SK-N-MC (cell line): ENCODE results near the gene ZNF497.

Source experiments
- EZH2 ChIP-seq: fragments of 200-600 bp; sonication (generic); IDR thresholded peaks from one replicate; pipeline ENCODE4 v1.6.1; 2017; ENCODE audit warnings: antibody characterized with exemption
- FOXP2 ChIP-seq: optimal IDR thresholded peaks from 2 replicates; pipeline ENCODE3; 2011; ENCODE audit warnings: mild to moderate bottlenecking, moderate library complexity; ENCODE audit not compliant: insufficient read depth; ENCODE audit errors: extremely low read length, control extremely low read depth
- POLR2AphosphoS5 ChIP-seq: IDR thresholded peaks from 2 replicates; pipeline ENCODE4 v1.6.1; 2012; ENCODE audit warnings: mild to moderate bottlenecking, low read depth, low read length, borderline replicate concordance

DNA sequence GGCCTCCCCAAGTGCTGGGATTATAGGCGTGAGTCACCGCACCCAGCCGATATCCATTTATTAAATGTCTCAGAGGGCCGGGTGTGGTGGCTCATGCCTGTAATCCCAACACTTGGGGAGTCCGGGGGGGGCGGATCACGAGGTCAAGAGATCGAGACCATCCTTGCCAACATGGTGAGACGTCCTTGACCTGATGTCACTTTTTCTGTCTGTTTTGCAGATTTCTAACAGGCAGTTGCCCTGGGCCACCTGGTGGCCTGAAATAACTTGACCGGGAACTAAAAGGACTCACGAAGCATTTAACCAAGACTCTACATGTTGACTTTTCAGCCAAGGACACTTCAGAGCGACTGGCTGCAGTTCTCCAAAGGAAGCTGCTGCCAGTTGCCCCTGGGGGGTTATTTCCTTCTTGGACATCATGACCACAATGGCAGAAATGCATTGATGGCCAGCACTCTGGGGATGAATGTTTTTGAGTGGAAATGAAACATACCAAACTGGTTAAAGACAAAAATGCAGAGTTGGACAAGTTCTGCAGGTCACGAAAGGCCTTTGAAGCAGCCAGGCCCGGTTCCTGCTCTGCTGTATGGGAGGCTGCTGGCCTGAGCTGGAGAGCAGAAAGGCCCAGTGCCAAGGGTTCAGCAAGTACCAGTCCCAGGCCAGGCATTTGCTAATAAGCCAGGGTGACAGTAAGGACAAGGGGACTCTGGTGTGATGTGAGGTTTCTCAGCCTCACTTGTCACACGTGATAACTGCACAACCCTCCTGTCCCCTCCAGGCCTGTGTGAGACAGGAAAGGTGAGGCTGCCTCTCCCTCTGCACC lies 10.0 kb upstream of the ZNF497 start:
- no peak for TF ChIP-seq POLR2AphosphoS5
- TF ChIP-seq EZH2: no peak
- no peak for TF ChIP-seq FOXP2
